Epithelial cell of proximal tubule (primary cell): Measurements from ENCODE around the gene FAM216A. TPM values are rescaled to one million over a fixed set of nuclear protein-coding genes. Genes with fewer than 3 reads are reported as not detected.

Experiments used
- DNase-seq: peaks from one replicate; pipeline ENCODE4 v3.0.0-alpha.2; 2011; ENCODE audit warnings: low read depth
- H3K4me3 ChIP-seq: 2 replicates; pipeline ENCODE4 v1.5.1; 2011; ENCODE audit warnings: low read depth, mild to moderate bottlenecking, low read length
- CTCF ChIP-seq: conservative IDR thresholded peaks from 2 replicates; pipeline ENCODE4 v1.5.1; 2012; ENCODE audit warnings: low read depth, mild to moderate bottlenecking, low read length
- total RNA-seq: library from RNA; depleted of rRNA; stranded (reverse); fragments of >200 nt; gene quantifications from 2 replicates; pipeline ENCODE4 v1.2.3, GENCODE V29; 2015

FAM216A gene
- total RNA-seq, 1 donor from 2014 or later, result 20.4 TPM

GRCh38 chr12:110533607-110534006 lies 65.0 kb downstream of the FAM216A start:
- H3K4me3 ChIP-seq, result no peak overlapping the region
- no peak for DNase-seq
- TF ChIP-seq CTCF, result no peak

- TF ChIP-seq CTCF, result no peak
These were observed 66.2 kb downstream of the FAM216A start for GRCh38 chr12:110534811-110535210.

GRCh38 chr12:110536834-110537604 lies 68.4 kb downstream of the FAM216A start:
- no peak for DNase-seq
- TF ChIP-seq CTCF, result no peak
- H3K4me3 ChIP-seq, result no peak overlapping the region

More at GRCh38 chr12:110534811-110535210, 66.2 kb downstream of the FAM216A start:
- DNase-seq, result no peak
- H3K4me3 ChIP-seq, result no peak overlapping the region

GRCh38 chr12:110537605-110538409 lies 69.2 kb downstream of the FAM216A start:
- H3K4me3 ChIP-seq, result no peak overlapping the region
- DNase-seq, result peak; percentile 55
- no peak for TF ChIP-seq CTCF

GRCh38 chr12:110538869-110539622 lies 70.4 kb downstream of the FAM216A start:
- H3K4me3 ChIP-seq, result no peak overlapping the region
- no peak for TF ChIP-seq CTCF
- DNase-seq, result no peak

Other genes starting within 250 kb of the FAM216A start
- 93.5 and 129 TPM in 2 replicates for gene ATP2A2, start 187.6 kb upstream of the FAM216A start, total RNA-seq
- 46.0 and 61.7 TPM in 2 replicates for gene ANAPC7, start 65.1 kb upstream of the FAM216A start, total RNA-seq
- gene ARPC3, start 18.5 kb upstream of the FAM216A start, total RNA-seq, result 972 and 1,336 TPM in 2 replicates
- 27.7 and 36.0 TPM in 2 replicates for gene GPN3, start 588 bp upstream of the FAM216A start, total RNA-seq
- gene VPS29, start 33.3 kb downstream of the FAM216A start, total RNA-seq, result 90.1 and 158 TPM in 2 replicates
- gene RAD9B, start 33.5 kb downstream of the FAM216A start, total RNA-seq, result 0.22 TPM in 1 of 2 replicates, not detected in the other
- gene PPTC7, start 114.5 kb downstream of the FAM216A start, total RNA-seq, result 6.2 and 6.9 TPM in 2 replicates
- 11.4 and 15.3 TPM in 2 replicates for gene TCTN1, start 145.3 kb downstream of the FAM216A start, total RNA-seq
- 1.4 and 2.5 TPM in 2 replicates for gene HVCN1, start 220.3 kb downstream of the FAM216A start, total RNA-seq